Skeletal muscle tissue (tissue), 4 donors: Measurements from ENCODE around the gene TMC1. TPM values are rescaled to one million over a fixed set of nuclear protein-coding genes. Genes with fewer than 3 reads are reported as not detected.
"Not testable (repeated sequence)": the region's sequence is repeated elsewhere in the genome, so short reads cannot be mapped to it uniquely, and the experiment has no call there.

ENCODE experiments used
- H3K27ac ChIP-seq: one replicate; pipeline ENCODE4 v1.7.0; 2013; ENCODE audit warnings: mild to moderate bottlenecking, low read depth, low read length, inconsistent platforms
- H3K27me3 ChIP-seq, 3 donors: one replicate each; pipeline ENCODE4 v1.7.0; 2013; ENCODE audit warnings: low read length in 3 of 3; ENCODE audit not compliant: control insufficient read depth in 3 of 3, insufficient read depth in 3 of 3
- H3K36me3 ChIP-seq, 3 donors: one replicate each; pipeline ENCODE4 v1.7.0; 2013; ENCODE audit warnings: low read length in 3 of 3; ENCODE audit not compliant: control insufficient read depth in 3 of 3, insufficient read depth in 3 of 3
- H3K4me1 ChIP-seq, 3 donors: one replicate each; pipeline ENCODE4 v1.7.0; 2013; ENCODE audit warnings: low read length in 3 of 3, mild to moderate bottlenecking in 3 of 3; ENCODE audit not compliant: control insufficient read depth in 3 of 3, insufficient read depth in 3 of 3
- H3K4me3 ChIP-seq, 3 donors: one replicate each; pipeline ENCODE4 v1.7.0; 2013; ENCODE audit warnings: low read length in 3 of 3
- H3K9ac ChIP-seq, 3 donors: one replicate each; pipeline ENCODE4 v1.7.0; 2013; ENCODE audit warnings: low read length in 3 of 3, mild to moderate bottlenecking in 3 of 3, moderate library complexity in 2 of 3, low read depth in 1 of 3
- H3K9me3 ChIP-seq, 3 donors: one replicate each; pipeline ENCODE4 v1.7.0; 2013; ENCODE audit warnings: low read length in 3 of 3; ENCODE audit not compliant: control insufficient read depth in 3 of 3
- total RNA-seq: library from RNA; depleted of rRNA; stranded (reverse); fragments of >200 nt; gene quantifications from one replicate; pipeline ENCODE4 v1.2.3, GENCODE V29; 2014
- donor health status: Osteomylitis.

The TMC1 gene
- total RNA-seq, 1 donor from 2014 or later = 0.52 TPM

- H3K4me1 ChIP-seq, H3K36me3 ChIP-seq, H3K4me3 ChIP-seq, H3K9me3 ChIP-seq, H3K27ac ChIP-seq, H3K27me3 ChIP-seq, H3K9ac ChIP-seq: not testable (repeated sequence)
Measured at GRCh38 chr9:72521011-72521410, 397 bp upstream of the TMC1 start.

- H3K9ac ChIP-seq = no peak overlapping the region
- no peaks in the 10 kb centered on the region for H3K36me3 ChIP-seq
- H3K27ac ChIP-seq = peak overlapping the region; percentile 61
Measured at GRCh38 chr9:72524820-72525540, 3.6 kb downstream of the TMC1 start.

GRCh38 chr9:72526901-72527800, 5.7 kb downstream of the TMC1 start:
- Histone ChIP-seq H3K4me3 (peak overlapping the region; percentile 60 to 71 (median 68)), H3K4me1 (peaks cover 13 to 16% (median 16%) of the 10 kb centered on the region in 3 donors), H3K9me3 (no peaks in the 10 kb centered on the region), H3K27me3 (no peaks in the 10 kb centered on the region), H3K27ac (peak overlapping the region; percentile 67), H3K9ac (peak overlapping the region; percentile 29 to 80 (median 77)), H3K36me3 (no peaks in the 10 kb centered on the region)

More at GRCh38 chr9:72524820-72525540, 3.6 kb downstream of the TMC1 start:
- H3K9me3 ChIP-seq = no peaks in the 10 kb centered on the region
- peaks cover 13 to 16% (median 16%) of the 10 kb centered on the region in 3 donors for H3K4me1 ChIP-seq
- H3K27me3 ChIP-seq = no peaks in the 10 kb centered on the region
- H3K4me3 ChIP-seq = no peak overlapping the region

GRCh38 chr9:72527801-72528195, 6.4 kb downstream of the TMC1 start:
- Histone ChIP-seq H3K27ac (peak overlapping the region; percentile 67), H3K9me3 (no peaks in the 10 kb centered on the region), H3K36me3 (no peaks in the 10 kb centered on the region), H3K27me3 (no peaks in the 10 kb centered on the region), H3K9ac (peak overlapping the region; percentile 29 to 80 (median 77)), H3K4me1 (peaks cover 13 to 16% (median 16%) of the 10 kb centered on the region in 3 donors), H3K4me3 (peak overlapping the region; percentile 60 to 71 (median 68))

- Histone ChIP-seq H3K9ac (no peak overlapping the region), H3K4me3 (no peak overlapping the region), H3K4me1 (peaks cover 13 to 16% (median 16%) of the 10 kb centered on the region in 3 donors), H3K27ac (no peak overlapping the region), H3K9me3 (no peaks in the 10 kb centered on the region), H3K36me3 (no peaks in the 10 kb centered on the region), H3K27me3 (no peaks in the 10 kb centered on the region)
Measured at GRCh38 chr9:72529531-72529930, 8.1 kb downstream of the TMC1 start.

GRCh38 chr9:72533322-72533721, 11.9 kb downstream of the TMC1 start:
- Histone ChIP-seq H3K27me3 (no peaks in the 10 kb centered on the region), H3K27ac (no peak overlapping the region), H3K9me3 (no peaks in the 10 kb centered on the region), H3K4me1 (no peaks in the 10 kb centered on the region), H3K36me3 (no peaks in the 10 kb centered on the region), H3K4me3 (no peak overlapping the region), H3K9ac (no peak overlapping the region)

GRCh38 chr9:72534931-72535330, 13.5 kb downstream of the TMC1 start:
- no peaks in the 10 kb centered on the region for H3K9me3 ChIP-seq
- H3K27me3 ChIP-seq = no peaks in the 10 kb centered on the region
- no peaks in the 10 kb centered on the region for H3K36me3 ChIP-seq
- no peaks in the 10 kb centered on the region for H3K4me1 ChIP-seq
- H3K27ac ChIP-seq = no peak overlapping the region
- H3K4me3 ChIP-seq = no peak overlapping the region
- no peak overlapping the region for H3K9ac ChIP-seq

GRCh38 chr9:72537011-72537545, 15.7 kb downstream of the TMC1 start:
- H3K9me3 ChIP-seq = no peaks in the 10 kb centered on the region
- no peak overlapping the region for H3K4me3 ChIP-seq
- H3K4me1 ChIP-seq = no peaks in the 10 kb centered on the region
- H3K27ac ChIP-seq = no peak overlapping the region
- H3K36me3 ChIP-seq = no peaks in the 10 kb centered on the region
- H3K27me3 ChIP-seq = no peaks in the 10 kb centered on the region
- H3K9ac ChIP-seq = no peak overlapping the region

- no peaks in the 10 kb centered on the region for H3K4me1 ChIP-seq
- no peaks in the 10 kb centered on the region for H3K36me3 ChIP-seq
- no peaks in the 10 kb centered on the region for H3K27me3 ChIP-seq
- no peak overlapping the region for H3K4me3 ChIP-seq
- H3K9ac ChIP-seq = no peak overlapping the region
- H3K9me3 ChIP-seq = no peaks in the 10 kb centered on the region
- H3K27ac ChIP-seq = no peak overlapping the region
Measured at GRCh38 chr9:72537671-72538070, 16.3 kb downstream of the TMC1 start.
